Gastrocnemius medialis (tissue), 4 donors: ENCODE data around the gene SMYD1.

Source experiments
- POLR2A ChIP-seq, 2 donors: fragments of 450-650 bp; IDR thresholded peaks; one replicate each; pipeline ENCODE4 v1.6.1; 2017; ENCODE audit warnings: antibody characterized with exemption in 2 of 2, mild to moderate bottlenecking in 2 of 2, moderate library complexity in 2 of 2
- TF ChIP-seq, protein P1 (sequence below), 5 experiments: fragments of 450-650 bp in 3 of 5; fragments of 200-600 bp in 2 of 5; sonication (generic) in 2 of 5; IDR thresholded peaks in 4 of 5; conservative IDR thresholded peaks in 1 of 5; 1 replicate in 4 of 5; 2 replicates in 1 of 5; pipeline ENCODE4 v1.5.1; 2016 to 2019; ENCODE audit warnings: antibody characterized with exemption in 5 of 5, mild to moderate bottlenecking in 3 of 5, moderate library complexity in 3 of 5

DNA sequence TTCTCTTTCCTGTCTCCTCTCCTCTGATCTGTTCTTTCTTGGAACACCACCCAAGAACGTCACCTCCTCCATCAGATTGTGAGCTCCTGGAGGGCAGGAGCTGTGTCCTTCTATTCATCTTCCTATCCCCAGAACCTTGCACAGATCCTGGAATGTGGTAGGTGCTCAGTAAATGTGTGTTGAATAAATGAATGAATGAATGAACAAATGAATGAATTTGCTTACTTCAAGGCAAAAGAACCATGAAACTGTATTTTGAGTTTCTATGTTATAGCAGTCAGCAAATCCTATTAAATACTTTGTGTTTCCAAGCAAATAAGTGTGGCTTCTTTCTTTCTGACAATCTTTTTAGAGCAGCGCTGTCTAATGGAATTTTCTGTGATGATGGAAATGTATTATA is 45.4 kb downstream of the SMYD1 start:
- TF ChIP-seq POLR2A (IDR thresholded peaks at IDR 0.05) = no peak
- TF ChIP-seq, protein P1, sequence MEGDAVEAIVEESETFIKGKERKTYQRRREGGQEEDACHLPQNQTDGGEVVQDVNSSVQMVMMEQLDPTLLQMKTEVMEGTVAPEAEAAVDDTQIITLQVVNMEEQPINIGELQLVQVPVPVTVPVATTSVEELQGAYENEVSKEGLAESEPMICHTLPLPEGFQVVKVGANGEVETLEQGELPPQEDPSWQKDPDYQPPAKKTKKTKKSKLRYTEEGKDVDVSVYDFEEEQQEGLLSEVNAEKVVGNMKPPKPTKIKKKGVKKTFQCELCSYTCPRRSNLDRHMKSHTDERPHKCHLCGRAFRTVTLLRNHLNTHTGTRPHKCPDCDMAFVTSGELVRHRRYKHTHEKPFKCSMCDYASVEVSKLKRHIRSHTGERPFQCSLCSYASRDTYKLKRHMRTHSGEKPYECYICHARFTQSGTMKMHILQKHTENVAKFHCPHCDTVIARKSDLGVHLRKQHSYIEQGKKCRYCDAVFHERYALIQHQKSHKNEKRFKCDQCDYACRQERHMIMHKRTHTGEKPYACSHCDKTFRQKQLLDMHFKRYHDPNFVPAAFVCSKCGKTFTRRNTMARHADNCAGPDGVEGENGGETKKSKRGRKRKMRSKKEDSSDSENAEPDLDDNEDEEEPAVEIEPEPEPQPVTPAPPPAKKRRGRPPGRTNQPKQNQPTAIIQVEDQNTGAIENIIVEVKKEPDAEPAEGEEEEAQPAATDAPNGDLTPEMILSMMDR (IDR thresholded peaks at IDR 0.05 in 4 of 5, conservative IDR thresholded peaks at IDR 0.05 in 1 of 5) = no peak
